ENCODE data around the gene ZNF189.

ZNF189 gene

DNA sequence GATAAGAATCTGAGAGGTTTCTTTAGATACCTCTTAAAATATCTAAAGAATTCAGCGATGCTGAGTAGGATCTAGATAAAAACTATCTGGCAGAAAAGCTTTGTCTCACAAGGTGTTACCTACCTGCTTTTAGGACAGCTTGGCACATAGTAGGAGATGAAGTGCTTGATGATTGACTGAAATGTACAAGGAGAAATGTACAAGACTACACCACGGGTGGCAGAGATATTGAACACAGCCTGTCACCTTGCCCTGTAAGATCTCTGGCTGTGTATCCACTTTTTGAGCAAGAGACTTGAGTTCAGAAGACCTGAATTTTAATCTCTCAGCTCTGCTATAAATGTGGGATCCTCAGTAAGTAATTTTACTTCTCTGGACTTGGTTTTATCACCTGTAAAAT lies 21.2 kb downstream of the ZNF189 start:
- TF ChIP-seq EZH2phosphoT487 (IDR thresholded peaks at IDR 0.05; ENCODE audit: borderline replicate concordance): no peak
- TF ChIP-seq, protein P1, sequence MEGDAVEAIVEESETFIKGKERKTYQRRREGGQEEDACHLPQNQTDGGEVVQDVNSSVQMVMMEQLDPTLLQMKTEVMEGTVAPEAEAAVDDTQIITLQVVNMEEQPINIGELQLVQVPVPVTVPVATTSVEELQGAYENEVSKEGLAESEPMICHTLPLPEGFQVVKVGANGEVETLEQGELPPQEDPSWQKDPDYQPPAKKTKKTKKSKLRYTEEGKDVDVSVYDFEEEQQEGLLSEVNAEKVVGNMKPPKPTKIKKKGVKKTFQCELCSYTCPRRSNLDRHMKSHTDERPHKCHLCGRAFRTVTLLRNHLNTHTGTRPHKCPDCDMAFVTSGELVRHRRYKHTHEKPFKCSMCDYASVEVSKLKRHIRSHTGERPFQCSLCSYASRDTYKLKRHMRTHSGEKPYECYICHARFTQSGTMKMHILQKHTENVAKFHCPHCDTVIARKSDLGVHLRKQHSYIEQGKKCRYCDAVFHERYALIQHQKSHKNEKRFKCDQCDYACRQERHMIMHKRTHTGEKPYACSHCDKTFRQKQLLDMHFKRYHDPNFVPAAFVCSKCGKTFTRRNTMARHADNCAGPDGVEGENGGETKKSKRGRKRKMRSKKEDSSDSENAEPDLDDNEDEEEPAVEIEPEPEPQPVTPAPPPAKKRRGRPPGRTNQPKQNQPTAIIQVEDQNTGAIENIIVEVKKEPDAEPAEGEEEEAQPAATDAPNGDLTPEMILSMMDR (conservative IDR thresholded peaks at IDR 0.05; ENCODE audit: low read length): no peak

DNA sequence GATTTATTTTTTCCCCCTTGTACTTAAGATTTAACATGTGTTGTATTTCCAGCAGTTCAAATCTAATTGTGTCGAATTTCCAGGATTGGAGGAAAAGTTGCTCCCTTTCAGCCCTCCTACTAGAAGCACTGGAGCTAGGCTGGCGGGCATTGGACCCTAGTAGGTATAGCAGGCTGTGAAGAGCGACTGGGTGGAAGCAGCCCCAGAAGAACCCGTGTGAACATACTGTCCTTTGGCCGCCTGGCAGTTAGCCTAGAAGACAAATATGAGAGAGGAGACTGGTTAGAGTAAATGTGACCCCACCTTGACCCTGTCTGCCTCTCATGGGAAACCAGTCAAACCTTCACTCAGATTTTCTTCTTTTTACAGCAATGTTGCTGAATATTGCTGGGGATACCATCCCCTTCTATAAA lies 23.0 kb downstream of the ZNF189 start:
- Histone ChIP-seq H3K9me3 (ENCODE audit: insufficient read depth, low read depth, low read length) (no peaks in the 10 kb centered on the region), H3K4me1 (ENCODE audit: insufficient read depth, low read length, poor library complexity, severe bottlenecking) (no peaks in the 10 kb centered on the region), H3F3A (ENCODE audit: low read depth) (no peaks in the 10 kb centered on the region), H3K9ac (ENCODE audit: low read depth, low read length, poor library complexity, severe bottlenecking) (no peak overlapping the region), H3K9me2 (replicated peaks; ENCODE audit: low read depth, low read length) (no peaks in the 10 kb centered on the region), H4K20me1 (ENCODE audit: insufficient read depth, low read length, poor library complexity, severe bottlenecking) (no peaks in the 10 kb centered on the region), H3K4me2 (ENCODE audit: low read depth, low read length, poor library complexity, severe bottlenecking) (no peak overlapping the region), H2AFZ (ENCODE audit: low read length) (no peak overlapping the region), H3K4me3 (ENCODE audit: low read length, poor library complexity, severe bottlenecking) (no peak overlapping the region), H3K79me2 (ENCODE audit: insufficient read depth, low read length) (no peaks in the 10 kb centered on the region), H3K27me3 (ENCODE audit: insufficient read depth, low read length, poor library complexity, severe bottlenecking) (no peaks in the 10 kb centered on the region), H3K36me3 (ENCODE audit: insufficient read depth, low read length) (no peaks in the 10 kb centered on the region)
- TF ChIP-seq, protein P1 (conservative IDR thresholded peaks at IDR 0.05; ENCODE audit: low read length): no peak
- TF ChIP-seq EZH2phosphoT487 (IDR thresholded peaks at IDR 0.05; ENCODE audit: borderline replicate concordance): no peak

More for the DNA sequence above, 21.2 kb downstream of the ZNF189 start:
- no peak overlapping the region for H3K4me3 ChIP-seq (ENCODE audit: low read length, poor library complexity, severe bottlenecking)
- H3K27me3 ChIP-seq (ENCODE audit: insufficient read depth, low read length, poor library complexity, severe bottlenecking): no peaks in the 10 kb centered on the region
- no peaks in the 10 kb centered on the region for H3K4me1 ChIP-seq (ENCODE audit: insufficient read depth, low read length, poor library complexity, severe bottlenecking)
- no peak overlapping the region for H3K4me2 ChIP-seq (ENCODE audit: low read depth, low read length, poor library complexity, severe bottlenecking)
- H3K9ac ChIP-seq (ENCODE audit: low read depth, low read length, poor library complexity, severe bottlenecking): no peak overlapping the region
- no peaks in the 10 kb centered on the region for H3K9me3 ChIP-seq (ENCODE audit: insufficient read depth, low read depth, low read length)
- no peaks in the 10 kb centered on the region for H3K9me2 ChIP-seq (replicated peaks; ENCODE audit: low read depth, low read length)
- H3F3A ChIP-seq (ENCODE audit: low read depth): no peaks in the 10 kb centered on the region
- no peak overlapping the region for H2AFZ ChIP-seq (ENCODE audit: low read length)
- H4K20me1 ChIP-seq (ENCODE audit: insufficient read depth, low read length, poor library complexity, severe bottlenecking): no peaks in the 10 kb centered on the region
- H3K79me2 ChIP-seq (ENCODE audit: insufficient read depth, low read length): no peaks in the 10 kb centered on the region
- no peaks in the 10 kb centered on the region for H3K36me3 ChIP-seq (ENCODE audit: insufficient read depth, low read length)

DNA sequence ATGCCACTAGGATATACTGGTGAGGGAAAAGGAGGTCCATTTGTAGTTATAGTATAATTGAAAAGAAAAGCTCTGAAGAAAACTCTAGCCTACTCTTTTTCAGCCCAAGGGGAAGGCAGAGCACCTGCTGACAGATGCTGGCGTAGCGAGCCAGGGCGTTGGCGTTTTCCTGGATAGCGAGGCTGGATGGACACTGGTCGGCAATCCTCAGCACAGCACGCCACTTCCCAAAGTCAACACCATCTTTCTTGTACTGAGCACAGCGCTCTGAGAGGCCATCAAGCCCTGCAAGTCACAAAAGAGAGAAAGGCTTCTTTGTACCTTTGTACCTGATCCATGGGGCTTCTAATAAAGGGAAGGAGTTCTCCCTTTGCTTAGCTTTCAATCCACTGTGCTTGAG lies 28.7 kb downstream of the ZNF189 start:
- no peak overlapping the region for H3K4me2 ChIP-seq (ENCODE audit: low read depth, low read length, poor library complexity, severe bottlenecking)
- H3F3A ChIP-seq (ENCODE audit: low read depth): no peaks in the 10 kb centered on the region
- no peaks in the 10 kb centered on the region for H3K4me1 ChIP-seq (ENCODE audit: insufficient read depth, low read length, poor library complexity, severe bottlenecking)
- no peaks in the 10 kb centered on the region for H4K20me1 ChIP-seq (ENCODE audit: insufficient read depth, low read length, poor library complexity, severe bottlenecking)
- no peak overlapping the region for H3K9ac ChIP-seq (ENCODE audit: low read depth, low read length, poor library complexity, severe bottlenecking)
- H3K79me2 ChIP-seq (ENCODE audit: insufficient read depth, low read length): no peaks in the 10 kb centered on the region
- no peaks in the 10 kb centered on the region for H3K36me3 ChIP-seq (ENCODE audit: insufficient read depth, low read length)
- no peak overlapping the region for H2AFZ ChIP-seq (ENCODE audit: low read length)
- H3K9me3 ChIP-seq (ENCODE audit: insufficient read depth, low read depth, low read length): no peaks in the 10 kb centered on the region
- TF ChIP-seq, protein P1 (conservative IDR thresholded peaks at IDR 0.05; ENCODE audit: low read length): no peak
- TF ChIP-seq EZH2phosphoT487 (IDR thresholded peaks at IDR 0.05; ENCODE audit: borderline replicate concordance): no peak
- H3K27me3 ChIP-seq (ENCODE audit: insufficient read depth, low read length, poor library complexity, severe bottlenecking): no peaks in the 10 kb centered on the region
- no peaks in the 10 kb centered on the region for H3K9me2 ChIP-seq (replicated peaks; ENCODE audit: low read depth, low read length)
- H3K4me3 ChIP-seq (ENCODE audit: low read length, poor library complexity, severe bottlenecking): no peak overlapping the region

All from Loucy (cell line).